ENCODE measurements around the gene MAD1L1.

The MAD1L1 gene

DNA sequence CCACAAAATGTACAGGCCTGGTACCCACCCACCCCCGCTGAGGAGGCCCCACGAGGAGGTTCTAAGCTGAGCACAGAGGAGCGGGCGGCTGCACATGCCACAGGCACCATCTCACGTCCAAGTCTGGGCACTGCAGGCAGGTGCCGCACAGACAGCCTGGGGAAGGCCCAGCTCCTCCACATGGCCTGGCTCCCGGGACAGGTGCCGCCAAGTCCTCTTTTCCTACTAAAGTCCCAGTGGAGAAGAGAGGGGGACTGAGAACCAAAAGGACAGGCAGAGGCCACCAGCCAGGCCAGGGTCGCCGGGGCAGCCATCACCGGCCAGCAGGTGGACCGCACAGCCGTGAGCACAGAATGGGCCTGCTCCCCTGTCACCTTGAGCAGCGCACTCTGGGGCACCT, 91.1 kb downstream of the MAD1L1 start:
- no peak for DNase-seq (ENCODE audit: low read depth in 2 of 2, low spot score in 1 of 2)

GRCh38 chr7:2141021-2141410, 91.7 kb downstream of the MAD1L1 start:
- DNase-seq (ENCODE audit: low read depth in 2 of 2, low spot score in 1 of 2): no peak

- no peak for DNase-seq (ENCODE audit: low read depth in 2 of 2, low spot score in 1 of 2)
Measured at GRCh38 chr7:2140216-2141020, 92.3 kb downstream of the MAD1L1 start.

DNA sequence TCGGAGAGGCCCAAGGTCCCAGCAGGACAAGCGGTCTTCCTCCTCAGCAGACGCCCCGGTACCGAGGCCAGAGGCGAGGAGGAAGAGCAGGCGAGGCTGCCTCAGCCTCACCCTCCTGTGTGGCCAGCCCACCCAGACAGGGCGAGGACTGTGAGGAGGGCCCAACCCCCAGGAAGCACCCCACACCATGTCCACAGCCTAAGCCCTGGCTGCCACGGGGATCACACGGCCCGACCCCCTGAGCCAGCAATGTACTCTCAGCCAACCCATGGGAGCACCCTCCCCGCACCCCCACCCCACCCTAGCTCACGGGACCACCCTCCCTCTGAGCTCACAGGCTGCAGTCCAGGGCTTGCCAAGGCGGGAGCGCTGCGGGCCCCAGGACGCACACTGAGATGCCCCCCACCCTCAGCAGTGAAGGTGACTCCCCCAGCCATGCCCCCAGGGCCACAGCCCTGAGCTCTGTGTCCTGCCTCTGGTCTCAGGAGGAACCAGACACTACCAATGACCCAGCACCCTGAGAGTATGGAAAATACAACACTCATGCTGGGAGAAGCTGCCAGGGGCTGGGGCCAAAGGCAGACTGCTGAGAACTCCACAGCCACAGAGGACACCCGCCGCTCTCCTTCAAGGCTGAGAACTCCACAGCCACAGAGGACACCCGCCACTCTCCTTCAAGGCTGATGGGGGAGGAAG, 93.6 kb downstream of the MAD1L1 start:
- no peak for DNase-seq (ENCODE audit: low read depth in 2 of 2, low spot score in 1 of 2)

DNA sequence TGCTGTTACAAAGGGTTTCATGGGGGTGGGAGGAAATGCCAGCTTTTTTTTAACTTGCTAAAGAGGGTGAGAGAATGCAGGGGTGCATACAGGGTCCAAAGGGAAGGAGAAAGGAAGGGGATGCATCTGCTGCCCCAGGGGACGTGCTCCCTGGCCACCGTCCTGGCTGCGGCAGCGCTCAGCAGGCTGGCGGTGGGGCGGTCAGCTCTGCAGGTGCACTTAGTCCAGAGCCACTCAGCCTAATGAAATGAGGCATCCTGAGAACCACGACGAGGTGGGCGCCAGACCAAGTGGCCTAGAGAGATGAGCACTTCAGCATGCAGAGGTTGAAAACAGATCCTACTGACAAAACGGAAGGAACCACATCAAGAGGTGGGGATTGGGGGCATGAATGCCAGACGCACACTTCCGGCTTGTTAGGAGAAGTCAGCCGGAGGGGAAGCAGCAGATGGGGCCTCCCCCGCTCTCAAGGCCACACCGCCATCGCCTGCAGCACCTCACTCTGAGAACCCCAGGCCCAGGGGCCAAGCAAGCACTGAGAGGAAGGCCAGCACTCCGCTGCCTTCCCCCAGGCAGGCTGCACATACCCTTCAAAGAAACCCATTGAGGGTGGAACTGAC, 94.5 kb downstream of the MAD1L1 start:
- no peak for DNase-seq (ENCODE audit: low read depth in 2 of 2, low spot score in 1 of 2)

GRCh38 chr7:2134740-2135139, 98.0 kb downstream of the MAD1L1 start:
- DNase-seq (ENCODE audit: low read depth in 2 of 2, low spot score in 1 of 2): no peak

DNA sequence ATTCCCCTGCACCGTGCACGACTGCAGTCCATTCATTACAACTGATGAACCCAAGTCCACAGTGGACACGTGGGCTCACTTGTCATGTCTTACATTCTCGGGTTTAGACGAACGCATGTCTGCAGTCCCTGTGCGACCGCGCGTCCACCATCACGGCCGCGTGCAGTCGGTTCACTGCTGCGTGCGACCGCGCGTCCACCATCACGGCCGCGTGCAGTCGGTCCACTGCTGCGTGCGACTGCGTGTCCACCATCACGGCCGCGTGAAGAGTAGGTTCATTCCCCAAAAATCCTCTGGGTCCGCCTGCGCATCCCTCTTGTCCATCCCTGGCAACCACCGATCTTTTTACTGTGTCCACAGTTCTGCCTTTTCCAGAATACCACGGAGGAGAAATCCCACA, 100.5 kb downstream of the MAD1L1 start:
- DNase-seq (ENCODE audit: low read depth in 2 of 2, low spot score in 1 of 2): no peak

GRCh38 chr7:2131800-2132199, 100.9 kb downstream of the MAD1L1 start:
- no peak for DNase-seq (ENCODE audit: low read depth in 2 of 2, low spot score in 1 of 2)

GRCh38 chr7:2131341-2131740, 101.4 kb downstream of the MAD1L1 start:
- DNase-seq (ENCODE audit: low read depth in 2 of 2, low spot score in 1 of 2): no peak

GRCh38 chr7:2130096-2130375, 102.7 kb downstream of the MAD1L1 start:
- DNase-seq (ENCODE audit: low read depth in 2 of 2, low spot score in 1 of 2): no peak

DNA sequence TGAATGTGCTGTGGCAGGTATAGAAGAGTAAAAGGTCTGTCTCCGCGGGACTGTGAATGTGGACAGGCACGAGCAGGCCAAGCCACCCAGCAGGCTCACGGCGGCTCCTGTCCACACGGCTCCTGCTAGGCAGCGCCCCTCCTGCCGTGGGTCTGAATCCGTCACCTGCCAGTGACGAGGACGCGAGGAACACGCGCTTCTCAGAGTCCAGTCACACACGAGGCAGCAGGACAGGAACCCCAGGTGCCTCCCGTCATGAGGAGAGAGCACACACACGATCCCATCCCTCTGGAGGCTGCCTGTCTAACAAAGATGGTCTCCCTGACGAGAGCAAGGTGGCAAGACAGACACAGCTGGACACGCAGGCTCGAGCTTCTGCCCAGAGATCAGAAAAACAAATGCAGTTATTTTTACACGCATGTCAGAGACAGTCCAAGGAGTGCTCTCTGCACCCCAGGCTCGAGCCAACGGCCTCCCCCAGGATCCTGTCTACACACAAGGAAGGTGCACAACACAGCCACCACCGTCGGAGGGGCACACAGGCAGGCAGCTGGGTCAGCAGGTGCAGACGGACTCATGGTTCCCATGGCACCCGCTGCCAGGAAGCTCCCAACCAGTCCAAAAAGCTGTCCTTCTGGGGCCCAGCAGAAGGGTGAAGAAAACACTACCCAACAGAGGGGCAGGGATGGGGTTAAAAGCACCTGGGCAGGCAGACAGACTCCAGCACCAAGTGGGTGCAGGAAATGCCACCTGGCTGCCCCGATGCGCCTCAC, 103.2 kb downstream of the MAD1L1 start:
- no peak for DNase-seq (ENCODE audit: low read depth in 2 of 2, low spot score in 1 of 2)

- DNase-seq (ENCODE audit: low read depth in 2 of 2, low spot score in 1 of 2): no peak
Measured at GRCh38 chr7:2128601-2129322, 104.0 kb downstream of the MAD1L1 start.

DNA sequence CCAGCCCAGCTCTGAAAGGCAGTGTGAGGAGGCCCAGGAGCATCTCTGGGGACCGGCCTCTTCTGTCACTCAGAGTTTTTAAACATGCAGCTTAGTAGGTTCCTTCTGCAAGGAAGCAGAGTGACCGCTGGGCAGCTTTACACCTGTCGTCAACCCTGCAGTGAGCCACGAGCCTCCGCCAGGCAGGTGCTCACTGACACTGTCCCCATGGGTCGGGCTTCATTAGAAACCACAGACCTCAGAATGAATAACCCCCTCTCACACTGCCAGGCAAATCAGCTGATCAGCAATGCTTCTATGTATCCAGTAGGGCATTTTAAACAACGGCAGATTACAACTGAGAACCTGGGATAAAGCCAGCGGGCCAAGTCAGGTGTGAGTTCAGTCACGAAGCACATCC, 106.1 kb downstream of the MAD1L1 start:
- no peak for DNase-seq (ENCODE audit: low read depth in 2 of 2, low spot score in 1 of 2)

DNA sequence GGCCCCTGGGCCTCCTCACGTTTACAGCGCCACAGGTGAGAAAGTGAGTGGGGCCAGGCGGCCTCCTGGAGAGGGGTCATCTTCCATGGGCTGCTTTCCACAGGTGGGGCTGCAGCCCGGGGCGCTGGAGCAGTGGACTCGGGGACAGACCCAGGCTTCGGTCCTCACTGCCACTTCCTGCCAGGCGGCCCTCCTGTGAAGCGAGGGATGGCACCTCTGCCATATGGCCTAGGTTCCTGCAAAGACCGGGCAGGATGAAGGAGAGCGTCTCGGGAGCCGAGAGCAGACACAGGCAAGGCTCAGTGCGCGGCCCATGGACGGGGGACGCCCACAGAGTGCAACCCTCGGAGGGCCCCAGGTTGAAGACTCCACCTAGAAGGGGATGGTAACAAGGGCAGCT, 106.8 kb downstream of the MAD1L1 start:
- no peak for DNase-seq (ENCODE audit: low read depth in 2 of 2, low spot score in 1 of 2)

DNA sequence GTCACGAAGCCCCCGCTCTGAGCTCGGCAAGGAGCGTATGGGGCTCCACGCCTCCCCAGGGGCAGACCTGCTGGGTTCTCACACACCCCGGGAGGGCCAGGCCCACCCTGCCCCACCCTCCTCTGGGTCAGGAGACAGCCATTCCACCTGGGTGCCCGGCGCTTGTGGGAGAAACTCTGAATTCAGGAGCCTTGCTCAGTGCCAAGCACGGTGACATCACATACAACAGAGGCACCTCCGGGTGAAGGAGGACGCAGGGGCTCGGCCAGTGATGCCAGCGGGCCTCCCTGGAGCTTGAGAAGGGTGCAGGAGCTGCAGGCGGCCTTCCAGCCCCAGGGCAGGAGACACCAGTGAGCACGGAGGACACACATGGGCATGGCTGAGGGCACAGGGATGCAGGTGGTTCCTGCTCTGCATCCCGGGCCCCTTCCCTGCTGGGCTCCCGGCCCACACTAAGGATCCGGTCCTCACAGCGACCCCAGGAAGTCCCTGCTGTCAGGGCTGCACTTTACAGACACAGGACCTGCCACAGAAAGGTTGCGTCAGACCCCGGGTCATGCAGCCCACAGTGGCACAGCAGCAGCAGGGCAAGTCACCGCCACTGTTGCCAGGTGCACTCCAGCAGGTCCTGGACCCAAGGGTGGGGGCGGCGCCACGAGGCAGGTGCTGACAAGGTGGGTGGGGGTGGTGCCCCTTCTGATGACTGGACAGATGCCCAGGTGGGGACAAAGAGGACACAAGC, 108.0 kb downstream of the MAD1L1 start:
- no peak for DNase-seq (ENCODE audit: low read depth in 2 of 2, low spot score in 1 of 2)

GRCh38 chr7:2123916-2124315, 108.8 kb downstream of the MAD1L1 start:
- DNase-seq (ENCODE audit: low read depth in 2 of 2, low spot score in 1 of 2): no peak

DNA sequence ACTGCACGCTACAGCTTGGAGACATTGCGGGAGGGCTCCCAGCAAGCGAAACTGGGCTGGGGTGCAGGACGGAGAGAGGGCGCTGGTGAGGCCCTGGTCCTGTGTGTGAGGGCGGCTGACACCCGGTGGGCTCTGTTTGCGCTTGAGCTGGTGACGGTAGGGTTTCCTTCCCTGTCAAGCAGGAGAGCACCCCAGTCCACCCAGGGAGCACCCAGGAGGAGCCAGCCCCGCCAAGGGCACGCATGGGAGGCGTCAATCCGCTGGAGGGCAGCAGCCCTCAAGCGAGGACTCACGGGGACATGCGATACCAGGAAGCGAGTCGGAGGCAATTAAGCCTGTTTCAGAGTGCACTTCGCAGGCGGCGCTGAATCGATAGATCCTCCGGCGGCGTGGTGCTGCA, 109.4 kb downstream of the MAD1L1 start:
- no peak for DNase-seq (ENCODE audit: low read depth in 2 of 2, low spot score in 1 of 2)

- DNase-seq (ENCODE audit: low read depth in 2 of 2, low spot score in 1 of 2): no peak
Measured at GRCh38 chr7:2122651-2123050, 110.1 kb downstream of the MAD1L1 start.

- DNase-seq (ENCODE audit: low read depth in 2 of 2, low spot score in 1 of 2): no peak
Measured at GRCh38 chr7:2120841-2121830, 111.6 kb downstream of the MAD1L1 start.

All from stimulated activated CD8-positive, alpha-beta memory T cell treated with anti-CD3 and anti-CD28 coated beads, Interleukin-4, amount 100 ng/mL, for 4 hours (primary cell).